ENCODE data around the gene CCL27.
A peak's percentile ranks its signal among the peaks of the same experiment; 100 is the strongest.

CCL27 gene

DNA sequence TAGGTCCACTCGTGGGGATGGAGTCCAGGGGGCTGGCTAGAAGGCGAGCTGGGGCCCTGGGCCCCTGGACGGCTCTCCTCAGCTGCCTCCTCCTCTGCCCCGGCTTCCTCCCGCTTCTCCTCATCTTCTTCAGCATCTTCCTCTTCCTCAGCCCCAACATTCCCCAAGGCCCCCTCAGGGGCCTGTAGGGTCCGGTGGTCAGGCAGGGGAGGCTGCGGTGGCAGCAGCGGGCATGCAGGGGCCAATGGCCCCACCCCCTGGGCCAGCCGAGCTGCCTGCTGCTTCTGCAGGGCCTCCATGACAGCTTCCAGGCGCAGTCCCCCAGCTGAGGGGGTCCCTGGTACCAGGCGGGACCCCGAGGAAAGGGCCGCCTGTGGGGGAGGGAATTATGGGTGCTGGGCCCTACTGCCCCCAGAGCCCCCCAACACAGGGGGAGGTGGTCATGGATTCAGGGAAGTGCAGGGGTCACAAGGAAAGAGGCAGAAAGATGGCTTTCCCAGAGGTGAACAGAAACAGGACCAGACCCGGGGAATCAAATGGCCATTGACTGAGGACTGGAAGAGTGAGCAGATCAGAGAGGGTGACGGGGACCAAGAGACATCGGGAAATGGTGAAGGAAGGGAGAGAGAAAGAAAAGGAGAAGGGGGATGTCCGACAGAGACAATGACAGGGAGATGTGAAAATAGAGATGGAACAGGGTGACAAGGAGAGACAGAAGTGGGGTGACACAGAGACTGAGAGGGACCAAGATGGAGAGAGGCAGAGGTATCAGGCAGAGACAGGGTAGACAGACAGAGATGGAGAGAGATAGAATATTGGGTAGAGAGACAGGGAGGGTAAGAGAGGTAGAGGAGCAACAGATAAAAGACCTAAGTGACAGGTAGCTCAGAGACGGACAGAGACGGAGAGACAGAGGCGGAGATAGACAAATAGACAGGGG lies 34.5 kb downstream of the CCL27 start:
- no peak for DNase-seq (ENCODE audit: low read depth in 3 of 3)

DNA sequence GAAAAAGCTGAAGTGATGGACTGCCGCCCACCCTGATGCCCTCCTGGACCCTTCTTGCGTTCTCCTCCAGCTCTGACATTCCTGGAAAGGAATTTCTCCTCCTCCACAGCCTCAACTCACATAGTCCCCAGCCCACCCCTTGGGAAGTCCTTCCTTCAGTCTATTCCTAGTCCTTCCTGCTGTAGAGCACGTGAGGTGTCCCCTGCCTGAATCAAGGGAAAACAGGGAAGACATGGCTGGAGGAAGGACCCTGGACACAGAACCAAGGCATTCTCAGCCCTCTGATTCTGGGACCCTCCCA lies 37.3 kb downstream of the CCL27 start:
- no peak for DNase-seq (ENCODE audit: low read depth in 3 of 3)

DNA sequence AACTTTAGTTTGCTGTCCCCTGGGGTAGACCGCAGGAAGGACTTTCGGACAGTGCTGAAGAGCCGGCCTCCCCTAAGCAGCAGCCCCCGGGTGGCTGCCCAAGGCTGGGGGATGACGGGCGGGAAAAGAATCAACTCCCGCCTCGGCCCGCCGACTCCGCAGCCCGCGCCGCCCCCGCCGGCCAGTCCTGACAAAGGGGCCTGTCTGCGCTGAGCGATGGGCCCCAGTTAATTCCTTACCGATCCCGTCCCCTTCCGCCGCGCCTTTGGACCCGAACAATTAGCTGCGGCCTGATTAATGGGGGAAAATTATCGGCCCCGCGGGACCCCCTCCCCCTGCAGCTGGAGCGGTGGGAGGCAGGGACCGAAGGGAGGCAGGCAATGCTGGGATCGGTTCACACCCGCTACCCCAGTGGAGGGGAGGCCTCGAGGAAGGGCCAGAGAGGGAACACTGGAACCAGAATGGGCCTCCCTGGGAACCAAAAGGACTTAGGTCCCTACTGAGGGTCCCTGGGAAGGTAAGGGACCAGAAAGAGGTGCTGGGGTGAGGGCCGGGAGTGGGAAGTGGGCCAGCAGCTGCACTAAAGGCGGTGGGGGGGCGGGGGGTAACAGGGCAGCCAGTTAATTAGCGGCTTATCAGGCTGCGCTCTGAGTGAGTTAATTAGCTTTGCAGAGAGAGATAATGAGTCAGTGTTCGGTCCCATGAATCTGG lies 37.8 kb downstream of the CCL27 start:
- no peak for DNase-seq (ENCODE audit: low read depth in 3 of 3)

DNA sequence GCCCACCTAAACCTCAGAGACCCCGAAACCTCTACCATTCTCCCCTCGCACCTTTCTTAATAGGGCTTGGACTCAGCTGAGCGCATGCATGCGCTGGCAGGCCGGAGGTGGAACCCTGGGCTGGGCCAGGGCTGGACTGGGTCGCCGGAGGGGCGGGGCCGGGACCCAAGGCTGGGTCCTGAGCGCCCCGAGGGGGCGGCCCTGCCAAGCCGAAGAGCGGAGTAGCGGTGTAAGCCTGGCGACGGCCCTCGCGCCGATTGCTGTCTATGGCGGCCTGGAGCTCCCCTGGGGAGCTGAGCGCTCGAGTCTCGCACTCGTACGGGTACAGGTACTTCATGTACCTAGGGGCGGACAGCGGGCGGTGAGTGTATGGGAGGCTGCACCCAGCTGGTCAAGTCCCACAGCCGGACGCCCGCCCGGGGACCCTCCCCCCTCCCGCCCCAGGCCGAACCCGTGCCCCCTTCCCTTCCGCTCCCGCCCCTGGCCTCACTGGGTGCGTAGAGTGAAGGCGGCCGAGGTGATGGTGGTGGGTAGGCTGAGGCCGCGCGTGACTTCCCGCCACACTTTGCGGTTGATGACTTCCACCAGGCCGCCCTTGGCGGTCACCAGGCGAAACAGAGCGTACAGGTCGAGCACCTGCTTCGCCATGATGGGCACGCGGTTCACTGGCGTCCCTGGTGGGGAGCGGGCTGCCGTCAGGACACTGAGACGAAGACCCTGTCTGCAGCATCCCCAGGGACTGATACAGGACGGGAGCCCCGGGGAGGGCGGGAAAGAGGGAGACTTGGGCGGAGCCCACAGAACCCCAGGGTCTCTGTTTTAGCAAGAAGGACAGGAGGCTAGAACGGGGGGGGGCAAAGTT lies 38.9 kb downstream of the CCL27 start:
- DNase-seq (ENCODE audit: low read depth in 3 of 3), result no peak

DNA sequence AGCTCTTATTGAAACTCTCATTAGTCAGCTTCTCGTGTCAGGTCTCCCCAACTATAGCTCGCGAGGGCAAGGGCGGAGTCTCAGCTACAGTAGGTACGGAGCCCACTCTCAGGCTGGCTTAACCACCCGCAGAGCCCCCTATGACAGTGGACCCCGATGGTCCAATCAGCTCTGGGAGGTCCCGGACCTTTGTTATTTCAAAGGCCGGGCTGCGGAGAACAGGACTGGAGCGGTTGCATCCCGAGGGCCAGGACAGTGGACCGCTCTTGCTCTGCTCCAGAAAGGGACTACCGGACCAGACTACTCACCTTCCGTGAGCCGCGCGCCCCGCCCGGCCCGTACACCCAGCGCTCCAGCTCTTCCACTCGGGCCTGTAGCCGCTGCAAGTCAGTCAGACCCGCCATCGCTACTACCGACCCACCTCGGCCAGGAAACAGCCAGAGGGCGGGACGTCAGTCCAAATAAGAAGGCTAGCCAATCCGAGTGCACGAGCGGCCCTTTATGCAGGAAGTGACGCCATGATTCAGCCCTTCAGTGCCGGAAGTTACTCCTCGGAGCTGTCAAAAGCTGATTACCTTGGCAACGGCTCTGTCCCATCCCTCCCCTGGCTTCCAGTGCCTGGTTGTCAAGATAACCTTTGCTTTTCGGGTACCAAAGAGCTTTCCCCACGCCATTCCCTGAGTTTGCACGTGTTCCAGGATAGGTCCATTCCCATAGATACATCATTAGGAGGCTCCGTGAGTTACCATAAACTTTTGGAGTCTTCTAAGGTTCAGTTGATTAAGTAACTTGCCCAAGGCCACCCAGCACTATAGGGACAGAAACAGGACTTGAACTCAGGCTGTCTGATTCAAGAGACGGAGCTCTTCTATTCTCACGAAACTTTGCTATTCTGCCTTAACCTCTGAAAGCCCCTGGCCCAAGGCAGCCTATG lies 42.1 kb downstream of the CCL27 start, which contains the start of gene DCTN3:
Gene DCTN3, minus strand, starts transcription at position 435 of the 934 bp plus-strand sequence. Its CDS starts 31 bp downstream, at position 404.
- DNase-seq (ENCODE audit: low read depth in 3 of 3), result peak; percentile 84 to 88 (median 86)

DNA sequence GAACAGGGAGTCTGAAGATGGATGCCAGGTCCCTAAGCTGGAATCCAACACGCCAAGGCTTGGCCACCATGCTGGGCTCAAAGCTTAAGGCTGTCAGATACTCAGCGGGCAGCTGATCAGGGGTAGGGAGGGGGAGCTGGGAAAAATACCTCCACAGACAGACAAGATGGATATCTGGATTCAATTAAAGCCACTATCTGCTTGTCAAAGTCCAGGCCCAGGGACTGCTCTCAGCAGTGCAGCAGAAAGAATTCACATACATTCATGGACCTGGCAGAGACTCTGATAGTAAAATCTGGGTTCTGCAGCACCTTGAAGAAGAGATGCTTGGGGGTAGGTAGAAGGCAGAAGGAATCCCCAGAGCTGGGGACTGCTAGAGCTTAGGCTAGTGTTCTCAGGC lies 47.3 kb downstream of the CCL27 start:
- no peak for DNase-seq (ENCODE audit: low read depth in 3 of 3)

DNA sequence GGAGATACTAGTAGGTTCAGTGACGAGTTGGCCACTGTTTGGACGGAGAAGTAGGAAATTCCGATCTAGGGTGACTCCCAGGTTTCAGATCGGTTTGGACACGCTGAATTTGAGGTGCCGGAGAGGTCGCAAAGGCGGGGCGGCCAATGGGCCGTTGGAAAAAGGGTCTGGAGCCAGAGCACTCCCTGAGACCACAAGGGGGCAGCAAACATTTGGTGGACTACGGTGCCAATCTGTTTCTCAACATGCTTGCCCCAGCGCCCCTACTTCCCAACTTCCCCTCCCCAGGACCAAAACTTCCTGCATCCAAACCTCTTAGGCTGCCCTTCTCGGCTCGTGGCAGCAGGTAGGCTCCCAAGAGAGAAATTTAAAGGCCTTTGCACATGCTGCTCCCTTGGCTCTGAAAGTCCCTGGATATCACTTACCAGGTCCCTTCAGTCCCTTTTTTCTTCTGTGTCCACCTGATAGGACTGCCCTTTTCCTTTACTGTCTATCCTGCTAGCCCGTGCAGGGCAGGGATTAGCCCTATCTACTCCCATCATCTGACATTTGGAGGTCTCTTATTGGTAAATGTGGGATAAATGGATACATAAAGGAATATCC lies 49.6 kb downstream of the CCL27 start:
- peak; percentile 43 to 81 (median 46) for DNase-seq (ENCODE audit: low read depth in 3 of 3)

Data from stimulated activated CD4-positive, alpha-beta T cell treated with anti-CD3 and anti-CD28 coated beads, TNF-alpha, amount 100 ng/mL, for 48 hours (primary cell).